ENCODE data around the gene PIP5KL1. TPM values are rescaled to one million over a fixed set of nuclear protein-coding genes. Genes with fewer than 3 reads are reported as not detected.

Gene PIP5KL1
- total and polyA plus RNA-seq, 2 donors (not counting 3 experiments of a cell fraction or from before 2014, with no cell fraction given) = 1.5 to 2.9 TPM

DNA sequence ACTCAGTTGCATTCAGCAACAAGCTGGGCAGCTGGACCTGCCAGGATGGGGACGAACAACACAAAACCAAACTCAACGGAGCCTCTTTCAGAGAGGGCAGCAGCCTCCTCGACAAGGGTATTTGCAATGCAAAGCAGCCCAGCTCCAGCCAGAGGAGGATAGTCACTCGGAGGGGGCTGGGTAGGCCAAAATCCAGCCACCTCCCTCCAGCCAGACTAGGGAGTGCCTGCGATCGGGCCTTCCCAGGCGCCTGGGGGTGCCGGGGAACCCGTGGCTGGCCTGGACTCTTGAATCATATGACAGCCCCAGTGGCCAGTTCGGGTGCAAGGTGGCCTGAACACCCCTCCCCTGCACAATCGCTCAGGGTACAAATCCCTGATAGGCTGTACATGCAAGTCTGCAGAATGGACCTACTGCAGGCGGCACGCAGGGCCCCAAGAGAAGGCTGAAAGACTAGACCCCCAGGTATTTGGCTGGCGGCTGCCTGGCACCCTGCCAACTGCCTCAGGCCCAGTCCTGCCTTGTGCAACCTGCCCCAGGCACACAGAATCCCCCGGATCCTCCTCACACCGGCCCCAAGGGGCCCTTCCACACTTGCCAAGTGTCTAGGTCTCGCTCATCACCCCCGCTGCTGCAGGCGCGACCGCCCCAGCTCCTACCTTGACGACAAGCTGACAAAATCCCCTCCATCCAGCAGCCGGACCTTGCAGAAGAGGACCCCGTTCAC, 48.9 kb upstream of the PIP5KL1 start:
- intact Hi-C loops (cut with micrococcal nuclease) = loop anchor here (1.0 to 2.0 kb wide), 3 partner anchors 15 to 56 kb away; no protein-coding TSS in a partner anchor
- no TSS peak for BruUV-seq (replicated peaks)

GRCh38 chr9:127979015-127979332, 48.4 kb upstream of the PIP5KL1 start:
- Histone ChIP-seq H3K9me1 (replicated peaks; ENCODE audit: control insufficient read depth, extremely low read depth, insufficient read depth, low read length) (no peaks in the 10 kb centered on the region), H4K20me1 (replicated peaks; ENCODE audit: control insufficient read depth, extremely low read depth, insufficient read depth, low read length) (no peaks in the 10 kb centered on the region), H2AFZ (ENCODE audit: low read depth, low read length) (no peak overlapping the region), H3K27ac (ENCODE audit: insufficient read depth, low read depth, low read length) (no peak overlapping the region), H3K4me3 (replicated peaks in 1 of 3; ENCODE audit: insufficient read depth in 1 of 3, low read depth in 1 of 3, low read length in 3 of 3) (peak overlapping the region in 2 of 3 experiments; percentile 61), H3K9ac (replicated peaks; ENCODE audit: extremely low read depth, insufficient read depth, low read length) (no peak overlapping the region), H3K27me3 (ENCODE audit: control insufficient read depth in 2 of 2, insufficient read depth in 2 of 2, low read length in 2 of 2) (no peaks in the 10 kb centered on the region), H3K79me2 (ENCODE audit: control insufficient read depth, insufficient read depth, low read length) (peaks cover 17% of the 10 kb centered on the region), H3K4me2 (ENCODE audit: insufficient read depth, low read length) (peak overlapping the region; percentile 56), H3K9me3 (replicated peaks; ENCODE audit: control insufficient read depth, insufficient read depth, low read length) (no peaks in the 10 kb centered on the region), H3K36me3 (ENCODE audit: control insufficient read depth in 2 of 2, extremely low read depth in 1 of 2, insufficient read depth in 2 of 2, low read length in 2 of 2) (no peaks in the 10 kb centered on the region), H3K4me1 (ENCODE audit: control insufficient read depth, extremely low read depth, insufficient read depth, low read length) (peaks cover 22% of the 10 kb centered on the region)
- no peak for DNase-seq (ENCODE audit: low read depth, low spot score)
- intact Hi-C loops (cut with micrococcal nuclease) = no loop called here
- dilution Hi-C loops (cut with MboI; ENCODE audit: extremely low pct_ligation_motif_present, low sequenced_read_pairs) = no loop called here
- no peak for TF ChIP-seq EZH2 (IDR thresholded peaks at IDR 0.05; ENCODE audit: borderline replicate concordance, low read depth, low read length, severe bottlenecking)
- TF ChIP-seq MYC (IDR thresholded peaks at IDR 0.05; ENCODE audit: low read depth, low read length) = no peak
- no peak for TF ChIP-seq POLR2A (IDR thresholded peaks at IDR 0.05; ENCODE audit: low read depth, low read length)
- no peak for TF ChIP-seq FOS (IDR thresholded peaks at IDR 0.05; ENCODE audit: borderline replicate concordance, insufficient read depth, low read length)
- no peak for TF ChIP-seq JUN (IDR thresholded peaks at IDR 0.05; ENCODE audit: borderline replicate concordance, insufficient read depth, insufficient read length, low read depth)
- TF ChIP-seq, protein P1, sequence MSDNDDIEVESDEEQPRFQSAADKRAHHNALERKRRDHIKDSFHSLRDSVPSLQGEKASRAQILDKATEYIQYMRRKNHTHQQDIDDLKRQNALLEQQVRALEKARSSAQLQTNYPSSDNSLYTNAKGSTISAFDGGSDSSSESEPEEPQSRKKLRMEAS (IDR thresholded peaks at IDR 0.05; ENCODE audit: insufficient read depth, insufficient read length) = no peak
- TF ChIP-seq POLR2AphosphoS5 (IDR thresholded peaks at IDR 0.05; ENCODE audit: insufficient read depth, low read depth, low read length) = no peak
- TF ChIP-seq, protein P2, sequence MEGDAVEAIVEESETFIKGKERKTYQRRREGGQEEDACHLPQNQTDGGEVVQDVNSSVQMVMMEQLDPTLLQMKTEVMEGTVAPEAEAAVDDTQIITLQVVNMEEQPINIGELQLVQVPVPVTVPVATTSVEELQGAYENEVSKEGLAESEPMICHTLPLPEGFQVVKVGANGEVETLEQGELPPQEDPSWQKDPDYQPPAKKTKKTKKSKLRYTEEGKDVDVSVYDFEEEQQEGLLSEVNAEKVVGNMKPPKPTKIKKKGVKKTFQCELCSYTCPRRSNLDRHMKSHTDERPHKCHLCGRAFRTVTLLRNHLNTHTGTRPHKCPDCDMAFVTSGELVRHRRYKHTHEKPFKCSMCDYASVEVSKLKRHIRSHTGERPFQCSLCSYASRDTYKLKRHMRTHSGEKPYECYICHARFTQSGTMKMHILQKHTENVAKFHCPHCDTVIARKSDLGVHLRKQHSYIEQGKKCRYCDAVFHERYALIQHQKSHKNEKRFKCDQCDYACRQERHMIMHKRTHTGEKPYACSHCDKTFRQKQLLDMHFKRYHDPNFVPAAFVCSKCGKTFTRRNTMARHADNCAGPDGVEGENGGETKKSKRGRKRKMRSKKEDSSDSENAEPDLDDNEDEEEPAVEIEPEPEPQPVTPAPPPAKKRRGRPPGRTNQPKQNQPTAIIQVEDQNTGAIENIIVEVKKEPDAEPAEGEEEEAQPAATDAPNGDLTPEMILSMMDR (IDR thresholded peaks at IDR 0.05; ENCODE audit: extremely low read depth in 1 of 2, insufficient read depth in 1 of 2, low read depth in 1 of 2, low read length in 2 of 2) = no peak
- CTCF ChIA-PET = interaction anchor here (1.3 to 10.3 kb wide), 4 partner anchors 11 to 56 kb away, joined by 4 to 71 read pairs (median 4); no protein-coding TSS in a partner anchor
- POLR2A ChIA-PET = no interaction called here
- BruUV-seq (replicated peaks) = no TSS peak
- FAIRE-seq = peak; percentile 60

More for the DNA sequence above, 48.9 kb upstream of the PIP5KL1 start:
- ChIA-PET POLR2A (interaction anchor here (0.6 kb wide), 1 partner anchor 11 kb away, joined by 4 read pairs; no protein-coding TSS in a partner anchor), CTCF (interaction anchor here (1.3 to 10.3 kb wide), 4 partner anchors 12 to 55 kb away, joined by 4 to 71 read pairs (median 4); no protein-coding TSS in a partner anchor)
- Histone ChIP-seq H3K9me3 (replicated peaks; ENCODE audit: control insufficient read depth, insufficient read depth, low read length) (no peaks in the 10 kb centered on the region), H3K9ac (replicated peaks; ENCODE audit: extremely low read depth, insufficient read depth, low read length) (peak overlapping the region; percentile 27), H4K20me1 (replicated peaks; ENCODE audit: control insufficient read depth, extremely low read depth, insufficient read depth, low read length) (no peaks in the 10 kb centered on the region), H3K27ac (ENCODE audit: insufficient read depth, low read depth, low read length) (no peak overlapping the region), H3K9me1 (replicated peaks; ENCODE audit: control insufficient read depth, extremely low read depth, insufficient read depth, low read length) (no peaks in the 10 kb centered on the region), H3K4me3 (replicated peaks in 1 of 3; ENCODE audit: insufficient read depth in 1 of 3, low read depth in 1 of 3, low read length in 3 of 3) (peak overlapping the region; percentile 26 to 61 (median 61)), H2AFZ (ENCODE audit: low read depth, low read length) (no peak overlapping the region), H3K27me3 (ENCODE audit: control insufficient read depth in 2 of 2, insufficient read depth in 2 of 2, low read length in 2 of 2) (no peaks in the 10 kb centered on the region), H3K4me1 (ENCODE audit: control insufficient read depth, extremely low read depth, insufficient read depth, low read length) (peaks cover 22% of the 10 kb centered on the region), H3K79me2 (ENCODE audit: control insufficient read depth, insufficient read depth, low read length) (peaks cover 17% of the 10 kb centered on the region), H3K4me2 (ENCODE audit: insufficient read depth, low read length) (peak overlapping the region; percentile 56), H3K36me3 (ENCODE audit: control insufficient read depth in 2 of 2, extremely low read depth in 1 of 2, insufficient read depth in 2 of 2, low read length in 2 of 2) (no peaks in the 10 kb centered on the region)
- dilution Hi-C loops (cut with MboI; ENCODE audit: extremely low pct_ligation_motif_present, low sequenced_read_pairs) = no loop called here
- TF ChIP-seq JUN (IDR thresholded peaks at IDR 0.05; ENCODE audit: borderline replicate concordance, insufficient read depth, insufficient read length, low read depth) (no peak), GATA2 (IDR thresholded peaks at IDR 0.05; ENCODE audit: insufficient read depth, insufficient read length, low read depth, low read length) (no peak), FOS (IDR thresholded peaks at IDR 0.05; ENCODE audit: borderline replicate concordance, insufficient read depth, low read length) (no peak), MYC (IDR thresholded peaks at IDR 0.05; ENCODE audit: low read depth, low read length) (no peak), POLR2AphosphoS5 (IDR thresholded peaks at IDR 0.05; ENCODE audit: insufficient read depth, low read depth, low read length) (no peak)
- DNase-seq (ENCODE audit: low read depth, low spot score) (peak; percentile 51), FAIRE-seq (peak; percentile 26)

Measured in endothelial cell of umbilical vein (primary cell).